Measurements from ENCODE around the gene CSAD. TPM values are rescaled to one million over a fixed set of nuclear protein-coding genes. Genes with fewer than 3 reads are reported as not detected.

The CSAD gene
- total RNA-seq, 1 donor from 2014 or later, result 16.7 TPM

DNA sequence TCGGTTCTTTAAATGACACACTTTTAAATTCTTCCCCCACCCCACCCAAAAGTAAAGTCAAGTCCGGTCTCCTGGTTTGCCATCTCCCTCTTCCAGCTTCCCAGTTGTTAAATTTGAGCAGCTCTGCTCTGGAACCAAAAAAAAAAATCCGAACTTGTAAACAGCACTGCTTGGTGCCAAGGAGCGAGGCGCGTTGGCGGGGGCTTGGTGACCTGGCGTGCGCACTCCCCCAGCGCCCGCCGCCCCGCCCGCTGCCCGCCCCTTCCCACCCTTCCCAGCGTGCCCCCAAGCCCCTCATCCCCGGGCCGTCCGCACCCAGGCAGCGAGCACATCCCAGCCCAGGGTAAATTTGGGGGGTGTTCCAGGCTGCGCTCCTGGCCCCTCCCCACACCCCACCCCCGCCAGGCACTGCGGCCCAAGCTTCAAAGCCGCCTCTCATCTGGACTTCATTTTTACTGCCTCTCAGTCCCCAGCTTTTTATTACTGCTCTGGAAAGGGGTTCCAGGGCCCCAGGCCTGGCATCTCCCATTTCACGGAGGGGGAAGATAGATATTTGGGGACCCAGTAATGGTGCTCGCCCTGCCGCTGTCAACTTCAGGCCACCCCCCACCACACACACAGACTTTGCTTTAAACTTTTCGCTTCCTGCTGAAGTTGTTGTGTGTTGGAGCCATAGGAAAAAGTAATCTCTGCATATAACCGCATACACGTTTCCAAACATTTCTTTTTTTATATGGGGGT lies 38.0 kb upstream of the CSAD start:
- H3K4me3 ChIP-seq (ENCODE audit: low read length in 3 of 3), result peak overlapping the region; percentile 77 to 94 (median 94)
- peak overlapping the region; percentile 56 for H3K27ac ChIP-seq (ENCODE audit: low read depth, low read length)
- no peaks in the 10 kb centered on the region for H3K27me3 ChIP-seq (ENCODE audit: control insufficient read depth in 3 of 3, insufficient read depth in 3 of 3, low read length in 3 of 3)
- H3K9ac ChIP-seq (ENCODE audit: low read depth in 1 of 3, low read length in 3 of 3), result peak overlapping the region; percentile 34 to 83 (median 69)
- H3K4me1 ChIP-seq (ENCODE audit: control insufficient read depth in 3 of 3, insufficient read depth in 3 of 3, low read length in 3 of 3), result peaks cover 68 to 78% (median 73%) of the 10 kb centered on the region in 3 donors
- no peaks in the 10 kb centered on the region for H3K9me3 ChIP-seq (ENCODE audit: control insufficient read depth in 3 of 3, low read length in 3 of 3)
- peaks cover 8 to 15% (median 10%) of the 10 kb centered on the region in 3 donors for H3K36me3 ChIP-seq (ENCODE audit: control insufficient read depth in 3 of 3, insufficient read depth in 3 of 3, low read length in 3 of 3)

DNA sequence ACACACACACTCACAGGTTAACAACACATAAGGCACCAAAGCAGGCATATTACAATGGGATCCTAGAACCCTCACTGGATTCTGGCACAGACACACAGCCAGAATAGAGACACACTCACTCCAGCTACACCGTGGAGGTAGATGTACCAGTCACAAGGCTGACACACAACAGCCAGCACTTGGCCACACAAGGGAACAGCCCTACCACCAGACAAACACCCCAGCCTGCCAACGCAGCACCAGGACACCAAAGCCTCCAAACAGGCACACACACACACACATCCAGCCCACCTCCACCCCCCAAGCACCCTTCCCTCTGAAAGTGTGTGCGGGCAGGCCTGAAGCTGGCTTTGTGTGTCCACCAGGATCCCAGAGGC lies 37.2 kb upstream of the CSAD start:
- Histone ChIP-seq H3K4me1 (ENCODE audit: control insufficient read depth in 3 of 3, insufficient read depth in 3 of 3, low read length in 3 of 3) (peaks cover 67 to 78% (median 70%) of the 10 kb centered on the region in 3 donors), H3K27ac (ENCODE audit: low read depth, low read length) (peak overlapping the region; percentile 56), H3K9me3 (ENCODE audit: control insufficient read depth in 3 of 3, low read length in 3 of 3) (no peaks in the 10 kb centered on the region), H3K9ac (ENCODE audit: low read depth in 1 of 3, low read length in 3 of 3) (peak overlapping the region in 1 of 3 donors; percentile 66), H3K36me3 (ENCODE audit: control insufficient read depth in 3 of 3, insufficient read depth in 3 of 3, low read length in 3 of 3) (peaks cover 9 to 23% (median 17%) of the 10 kb centered on the region in 3 donors), H3K4me3 (ENCODE audit: low read length in 3 of 3) (peak overlapping the region; percentile 52 to 58 (median 55)), H3K27me3 (ENCODE audit: control insufficient read depth in 3 of 3, insufficient read depth in 3 of 3, low read length in 3 of 3) (no peaks in the 10 kb centered on the region)

DNA sequence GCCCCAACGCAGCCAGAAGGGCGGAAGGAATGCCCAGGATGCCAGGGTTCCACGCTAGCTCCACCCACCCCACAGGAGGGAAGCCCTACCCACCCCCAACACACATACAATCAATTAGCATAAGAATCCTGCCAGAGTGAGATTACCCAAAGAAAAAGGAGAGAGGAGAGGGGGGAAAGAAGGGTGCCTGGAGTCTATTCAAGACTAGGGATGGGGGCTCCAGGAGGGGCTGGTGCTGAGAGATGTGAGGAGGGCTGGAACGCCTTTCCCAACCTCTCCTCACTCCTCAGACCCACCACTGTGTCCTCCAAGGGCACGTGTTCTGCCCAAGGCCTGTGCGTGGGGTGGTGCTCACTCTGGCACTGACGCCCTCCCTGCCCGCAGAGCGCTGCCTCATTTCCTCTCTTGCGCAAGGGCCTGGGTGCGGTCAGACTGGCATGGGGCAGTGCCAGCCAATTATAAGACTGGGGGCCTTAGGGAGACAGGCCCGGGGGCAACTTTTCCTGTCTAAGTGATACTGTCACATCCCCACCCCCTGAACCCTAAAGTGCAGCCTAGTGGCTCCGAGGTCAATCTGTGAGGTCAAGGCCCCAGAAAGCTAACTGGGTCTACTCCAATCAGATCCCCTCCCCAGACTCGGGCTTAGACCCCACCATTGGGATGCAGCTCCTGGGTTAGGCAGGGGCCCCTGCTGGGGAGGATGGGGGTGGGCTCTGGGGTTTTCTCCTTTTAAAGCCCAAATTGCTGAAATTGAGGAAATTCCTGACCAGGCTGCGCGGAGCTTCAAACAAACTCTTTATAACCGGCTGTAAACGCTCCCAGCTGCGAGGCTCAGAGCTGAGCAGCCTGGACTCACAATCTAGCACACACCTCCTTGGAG lies 36.6 kb upstream of the CSAD start:
- peak overlapping the region; percentile 14 to 66 (median 33) for H3K9ac ChIP-seq (ENCODE audit: low read depth in 1 of 3, low read length in 3 of 3)
- no peaks in the 10 kb centered on the region for H3K27me3 ChIP-seq (ENCODE audit: control insufficient read depth in 3 of 3, insufficient read depth in 3 of 3, low read length in 3 of 3)
- peaks cover 12 to 29% (median 24%) of the 10 kb centered on the region in 3 donors for H3K36me3 ChIP-seq (ENCODE audit: control insufficient read depth in 3 of 3, insufficient read depth in 3 of 3, low read length in 3 of 3)
- H3K9me3 ChIP-seq (ENCODE audit: control insufficient read depth in 3 of 3, low read length in 3 of 3), result no peaks in the 10 kb centered on the region
- H3K4me1 ChIP-seq (ENCODE audit: control insufficient read depth in 3 of 3, insufficient read depth in 3 of 3, low read length in 3 of 3), result peaks cover 63 to 72% (median 64%) of the 10 kb centered on the region in 3 donors
- peak overlapping the region; percentile 52 to 58 (median 55) for H3K4me3 ChIP-seq (ENCODE audit: low read length in 3 of 3)
- H3K27ac ChIP-seq (ENCODE audit: low read depth, low read length), result peak overlapping the region; percentile 56

DNA sequence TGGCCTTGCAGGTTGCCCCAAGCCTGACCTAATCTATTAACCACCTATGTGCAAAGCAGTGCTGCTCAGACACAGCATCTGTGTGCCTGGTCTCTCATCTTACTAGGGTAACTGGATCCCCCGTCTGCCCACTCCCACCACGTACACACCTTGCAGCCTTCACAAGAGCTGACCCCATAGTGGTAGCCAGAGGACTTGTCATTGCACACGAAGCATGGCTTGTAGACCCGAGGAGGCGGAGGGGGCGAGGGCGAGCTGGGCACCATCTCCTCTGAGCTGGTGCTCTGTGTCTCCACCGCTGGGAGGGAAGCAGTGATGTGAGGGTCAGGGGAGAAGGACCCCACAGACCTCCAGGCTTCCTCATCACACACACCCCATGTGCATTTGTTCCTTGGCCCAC lies 34.8 kb upstream of the CSAD start:
- Histone ChIP-seq H3K9me3 (ENCODE audit: control insufficient read depth in 3 of 3, low read length in 3 of 3) (no peaks in the 10 kb centered on the region), H3K36me3 (ENCODE audit: control insufficient read depth in 3 of 3, insufficient read depth in 3 of 3, low read length in 3 of 3) (peaks cover 26 to 45% (median 37%) of the 10 kb centered on the region in 3 donors), H3K4me1 (ENCODE audit: control insufficient read depth in 3 of 3, insufficient read depth in 3 of 3, low read length in 3 of 3) (peaks cover 56 to 62% (median 56%) of the 10 kb centered on the region in 3 donors), H3K9ac (ENCODE audit: low read depth in 1 of 3, low read length in 3 of 3) (peak overlapping the region in 1 of 3 donors; percentile 11), H3K4me3 (ENCODE audit: low read length in 3 of 3) (no peak overlapping the region), H3K27ac (ENCODE audit: low read depth, low read length) (no peak overlapping the region), H3K27me3 (ENCODE audit: control insufficient read depth in 3 of 3, insufficient read depth in 3 of 3, low read length in 3 of 3) (no peaks in the 10 kb centered on the region)

DNA sequence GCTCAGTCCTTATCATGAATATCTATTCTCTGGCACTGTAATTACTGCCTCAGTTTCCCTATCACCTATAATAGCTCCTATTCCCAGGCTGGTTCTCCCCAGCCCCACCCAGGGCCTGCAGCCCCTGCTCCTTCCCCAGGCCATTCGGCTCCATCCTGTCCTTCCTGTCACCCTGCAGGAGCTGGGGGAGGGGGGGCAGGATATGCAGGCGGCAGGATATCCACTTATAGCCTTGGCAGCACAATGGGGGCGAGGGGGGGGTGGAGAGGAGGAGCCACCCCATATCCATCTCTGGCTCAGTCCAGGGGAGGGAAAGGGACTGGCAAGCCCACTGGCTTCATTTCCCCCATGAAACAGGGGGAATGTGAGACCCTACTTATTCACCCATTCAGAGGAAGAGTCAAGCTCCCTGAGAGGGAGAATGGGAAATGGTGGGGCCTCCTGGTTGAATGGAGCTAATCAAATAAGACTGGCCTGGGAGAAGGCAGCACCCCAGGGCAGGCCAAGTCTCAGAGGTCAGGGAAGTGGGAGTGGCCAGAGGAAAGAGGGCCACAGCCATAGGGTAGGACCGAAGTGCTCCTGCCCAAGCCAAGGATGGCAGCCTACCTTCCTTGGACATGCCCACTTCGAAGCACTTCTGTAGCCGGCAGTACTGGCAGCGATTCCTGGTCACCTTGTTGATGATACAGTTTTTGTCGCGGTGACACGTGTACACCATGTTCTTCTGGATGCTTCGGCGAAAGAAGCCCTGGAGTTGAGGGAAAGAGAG lies 34.1 kb upstream of the CSAD start:
- Histone ChIP-seq H3K27me3 (ENCODE audit: control insufficient read depth in 3 of 3, insufficient read depth in 3 of 3, low read length in 3 of 3) (no peaks in the 10 kb centered on the region), H3K4me1 (ENCODE audit: control insufficient read depth in 3 of 3, insufficient read depth in 3 of 3, low read length in 3 of 3) (peaks cover 54 to 59% (median 56%) of the 10 kb centered on the region in 3 donors), H3K9me3 (ENCODE audit: control insufficient read depth in 3 of 3, low read length in 3 of 3) (no peaks in the 10 kb centered on the region), H3K9ac (ENCODE audit: low read depth in 1 of 3, low read length in 3 of 3) (peak overlapping the region in 1 of 3 donors; percentile 45), H3K4me3 (ENCODE audit: low read length in 3 of 3) (peak overlapping the region in 1 of 3 donors; percentile 29), H3K27ac (ENCODE audit: low read depth, low read length) (no peak overlapping the region), H3K36me3 (ENCODE audit: control insufficient read depth in 3 of 3, insufficient read depth in 3 of 3, low read length in 3 of 3) (peaks cover 29 to 49% (median 37%) of the 10 kb centered on the region in 3 donors)

DNA sequence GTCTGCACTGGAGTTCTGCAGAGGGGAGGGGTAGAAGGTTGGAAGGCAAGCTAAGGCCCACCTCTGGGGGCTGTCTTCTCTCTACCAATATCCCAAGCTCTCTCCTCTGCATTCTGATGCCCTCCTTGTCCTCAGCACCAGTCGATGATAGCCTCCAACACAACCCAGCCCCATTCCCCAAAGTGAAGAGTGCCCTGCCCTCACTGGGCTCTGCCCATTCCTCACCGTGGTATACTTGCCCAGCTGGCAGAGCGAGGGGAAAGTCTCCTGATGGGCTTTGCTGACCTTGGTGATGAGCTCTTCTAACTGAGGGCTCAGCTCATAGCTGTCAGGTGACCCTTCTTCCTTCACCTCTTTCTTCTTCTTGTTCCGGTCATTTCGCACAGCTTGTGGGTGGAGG lies 33.5 kb upstream of the CSAD start:
- Histone ChIP-seq H3K4me3 (ENCODE audit: low read length in 3 of 3) (peak overlapping the region in 1 of 3 donors; percentile 29), H3K9me3 (ENCODE audit: control insufficient read depth in 3 of 3, low read length in 3 of 3) (no peaks in the 10 kb centered on the region), H3K36me3 (ENCODE audit: control insufficient read depth in 3 of 3, insufficient read depth in 3 of 3, low read length in 3 of 3) (peaks cover 29 to 49% (median 37%) of the 10 kb centered on the region in 3 donors), H3K27me3 (ENCODE audit: control insufficient read depth in 3 of 3, insufficient read depth in 3 of 3, low read length in 3 of 3) (no peaks in the 10 kb centered on the region), H3K9ac (ENCODE audit: low read depth in 1 of 3, low read length in 3 of 3) (peak overlapping the region in 1 of 3 donors; percentile 45), H3K4me1 (ENCODE audit: control insufficient read depth in 3 of 3, insufficient read depth in 3 of 3, low read length in 3 of 3) (peaks cover 49 to 55% (median 50%) of the 10 kb centered on the region in 3 donors), H3K27ac (ENCODE audit: low read depth, low read length) (no peak overlapping the region)

DNA sequence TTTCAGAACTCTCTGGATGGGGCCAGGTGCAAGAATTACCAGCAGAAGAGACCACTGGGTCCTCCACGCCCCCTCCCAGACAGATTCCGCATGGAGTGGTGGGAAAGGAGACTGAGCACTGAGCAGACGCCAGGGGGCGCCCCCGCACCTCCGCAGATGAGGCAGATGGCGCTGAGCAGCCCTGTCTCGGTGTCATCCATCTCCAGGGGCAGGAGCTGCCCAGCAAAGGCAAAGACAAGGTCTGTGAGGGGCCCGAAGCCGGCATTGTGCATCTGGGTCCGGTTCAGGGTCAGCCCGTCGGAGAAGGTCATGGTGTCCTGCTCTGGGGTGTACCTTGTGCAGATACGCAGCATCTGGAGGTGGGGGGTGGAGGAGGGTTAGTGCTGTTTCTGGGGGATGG lies 32.6 kb upstream of the CSAD start:
- no peaks in the 10 kb centered on the region for H3K27me3 ChIP-seq (ENCODE audit: control insufficient read depth in 3 of 3, insufficient read depth in 3 of 3, low read length in 3 of 3)
- no peaks in the 10 kb centered on the region for H3K9me3 ChIP-seq (ENCODE audit: control insufficient read depth in 3 of 3, low read length in 3 of 3)
- H3K9ac ChIP-seq (ENCODE audit: low read depth in 1 of 3, low read length in 3 of 3), result peak overlapping the region in 1 of 3 donors; percentile 45
- peaks cover 51 to 61% (median 53%) of the 10 kb centered on the region in 3 donors for H3K4me1 ChIP-seq (ENCODE audit: control insufficient read depth in 3 of 3, insufficient read depth in 3 of 3, low read length in 3 of 3)
- peaks cover 29 to 49% (median 37%) of the 10 kb centered on the region in 3 donors for H3K36me3 ChIP-seq (ENCODE audit: control insufficient read depth in 3 of 3, insufficient read depth in 3 of 3, low read length in 3 of 3)
- no peak overlapping the region for H3K4me3 ChIP-seq (ENCODE audit: low read length in 3 of 3)
- H3K27ac ChIP-seq (ENCODE audit: low read depth, low read length), result no peak overlapping the region

DNA sequence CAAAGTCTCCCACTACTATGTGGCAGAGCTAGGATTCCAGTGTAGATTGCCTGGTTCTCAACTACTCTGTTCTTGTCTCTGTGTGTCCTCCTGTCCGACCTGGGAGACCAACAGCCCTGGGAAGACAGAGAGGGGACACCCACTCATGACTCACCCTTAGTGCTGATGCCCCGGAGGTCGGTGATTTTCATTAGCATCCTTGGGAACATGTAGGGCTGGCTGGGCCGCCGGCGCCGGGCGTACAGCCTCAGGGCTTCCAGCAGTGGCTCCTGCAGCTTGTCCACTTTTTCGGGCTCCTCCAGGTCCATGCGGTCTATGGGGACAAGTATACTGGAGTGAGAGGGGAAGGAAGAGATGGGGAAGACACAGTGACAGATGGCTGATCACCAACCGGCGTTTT lies 32.2 kb upstream of the CSAD start:
- peaks cover 50 to 63% (median 50%) of the 10 kb centered on the region in 3 donors for H3K4me1 ChIP-seq (ENCODE audit: control insufficient read depth in 3 of 3, insufficient read depth in 3 of 3, low read length in 3 of 3)
- H3K27ac ChIP-seq (ENCODE audit: low read depth, low read length), result no peak overlapping the region
- peaks cover 29 to 49% (median 37%) of the 10 kb centered on the region in 3 donors for H3K36me3 ChIP-seq (ENCODE audit: control insufficient read depth in 3 of 3, insufficient read depth in 3 of 3, low read length in 3 of 3)
- H3K9me3 ChIP-seq (ENCODE audit: control insufficient read depth in 3 of 3, low read length in 3 of 3), result no peaks in the 10 kb centered on the region
- H3K9ac ChIP-seq (ENCODE audit: low read depth in 1 of 3, low read length in 3 of 3), result peak overlapping the region in 1 of 3 donors; percentile 40
- no peaks in the 10 kb centered on the region for H3K27me3 ChIP-seq (ENCODE audit: control insufficient read depth in 3 of 3, insufficient read depth in 3 of 3, low read length in 3 of 3)
- no peak overlapping the region for H3K4me3 ChIP-seq (ENCODE audit: low read length in 3 of 3)
